Mesendoderm (in vitro differentiated cells): Measurements from ENCODE around the gene PNKP.

Source experiments
- DNase-seq: peaks from one replicate; pipeline ENCODE4 v3.0.0; 2013
- H2AK5ac ChIP-seq: 2 replicates; pipeline ENCODE4 v1.6.1; 2013; ENCODE audit warnings: low read length, inconsistent platforms
- H2BK120ac ChIP-seq: 2 replicates; pipeline ENCODE4 v1.6.1; 2013; ENCODE audit warnings: low read depth, mild to moderate bottlenecking, low read length, moderate library complexity, mixed read lengths
- H2BK15ac ChIP-seq: replicated peaks from 2 replicates; pipeline ENCODE4 v1.6.1; 2013; ENCODE audit warnings: low read depth, mild to moderate bottlenecking, moderate library complexity
- H2BK5ac ChIP-seq: 2 replicates; pipeline ENCODE4 v1.6.1; 2013; ENCODE audit warnings: low read length, inconsistent platforms
- H3K18ac ChIP-seq: 2 replicates; pipeline ENCODE4 v1.6.1; 2013; ENCODE audit warnings: mild to moderate bottlenecking, low read length, mixed read lengths
- H3K23ac ChIP-seq: one replicate; pipeline ENCODE4 v1.6.1; 2013; ENCODE audit warnings: low read length
- H3K27ac ChIP-seq: 2 replicates; pipeline ENCODE4 v1.5.1; 2013; ENCODE audit warnings: low read depth, mild to moderate bottlenecking, inconsistent platforms, low read length, moderate library complexity
- H3K27me3 ChIP-seq: 2 replicates; pipeline ENCODE4 v1.6.1; 2013; ENCODE audit warnings: low read length, control low read depth, mild to moderate bottlenecking, inconsistent platforms; ENCODE audit not compliant: insufficient read depth, poor library complexity
- H3K36me3 ChIP-seq: 2 replicates; pipeline ENCODE4 v1.6.1; 2013; ENCODE audit warnings: low read length, inconsistent platforms; ENCODE audit not compliant: control insufficient read depth, insufficient read depth
- H3K4ac ChIP-seq: one replicate; pipeline ENCODE4 v1.6.1; 2013; ENCODE audit warnings: low read depth, mild to moderate bottlenecking, low read length, moderate library complexity
- H3K4me1 ChIP-seq: 2 replicates; pipeline ENCODE4 v1.6.1; 2013; ENCODE audit warnings: low read depth, low read length, inconsistent platforms; ENCODE audit not compliant: control insufficient read depth
- H3K4me2 ChIP-seq: 2 replicates; pipeline ENCODE4 v1.6.1; 2013; ENCODE audit warnings: low read length
- H3K4me3 ChIP-seq: 2 replicates; pipeline ENCODE4 v1.5.1; 2013; ENCODE audit warnings: mild to moderate bottlenecking, low read length
- H3K56ac ChIP-seq: one replicate; pipeline ENCODE4 v1.6.1; 2013; ENCODE audit warnings: low read length
- H3K79me1 ChIP-seq: 2 replicates; pipeline ENCODE4 v1.6.1; 2013; ENCODE audit warnings: low read length, inconsistent platforms
- H3K79me2 ChIP-seq: 2 replicates; pipeline ENCODE4 v1.6.1; 2013; ENCODE audit warnings: mild to moderate bottlenecking, low read length; ENCODE audit not compliant: control insufficient read depth, insufficient read depth
- H3K9ac ChIP-seq: 2 replicates; pipeline ENCODE4 v1.6.1; 2013; ENCODE audit warnings: low read length, inconsistent platforms
- H4K5ac ChIP-seq: one replicate; pipeline ENCODE4 v1.6.1; 2013; ENCODE audit warnings: low read length
- H4K8ac ChIP-seq: one replicate; pipeline ENCODE4 v1.6.1; 2013; ENCODE audit warnings: low read depth, mild to moderate bottlenecking, control low read depth, low read length, moderate library complexity
- WGBS: extraction: QIAGEN DNeasy Blood & Tissue Kit; methylation state at CpG from one replicate; pipeline ENCODE4 v1.1.7; 2013; ENCODE audit warnings: low lambda C conversion rate, missing lambda C conversion rate; ENCODE audit not compliant: insufficient coverage; ENCODE audit errors: extremely low coverage; 5-methylcytosine and 5-hydroxymethylcytosine counted together

The PNKP gene

GRCh38 chr19:49848938-49849337, 18.4 kb downstream of the PNKP start:
- Histone ChIP-seq H3K56ac (no peak overlapping the region), H3K9ac (no peak overlapping the region), H3K4me3 (no peak overlapping the region), H3K4me2 (no peak overlapping the region), H2BK5ac (no peak overlapping the region), H3K4me1 (peaks cover 8% of the 10 kb centered on the region), H4K5ac (no peak overlapping the region), H3K79me1 (peaks cover 22% of the 10 kb centered on the region), H2BK120ac (no peak overlapping the region), H3K4ac (no peak overlapping the region), H3K18ac (no peak overlapping the region), H3K23ac (no peak overlapping the region), H4K8ac (no peak overlapping the region), H3K27me3 (no peaks in the 10 kb centered on the region), H3K79me2 (peaks cover 21% of the 10 kb centered on the region), H3K27ac (no peak overlapping the region), H2BK15ac (no peak overlapping the region), H2AK5ac (no peak overlapping the region), H3K36me3 (peaks cover 5% of the 10 kb centered on the region)
- no peak for DNase-seq
- no CpG with 5 or more reads among the region's 3 CpGs for WGBS

DNA sequence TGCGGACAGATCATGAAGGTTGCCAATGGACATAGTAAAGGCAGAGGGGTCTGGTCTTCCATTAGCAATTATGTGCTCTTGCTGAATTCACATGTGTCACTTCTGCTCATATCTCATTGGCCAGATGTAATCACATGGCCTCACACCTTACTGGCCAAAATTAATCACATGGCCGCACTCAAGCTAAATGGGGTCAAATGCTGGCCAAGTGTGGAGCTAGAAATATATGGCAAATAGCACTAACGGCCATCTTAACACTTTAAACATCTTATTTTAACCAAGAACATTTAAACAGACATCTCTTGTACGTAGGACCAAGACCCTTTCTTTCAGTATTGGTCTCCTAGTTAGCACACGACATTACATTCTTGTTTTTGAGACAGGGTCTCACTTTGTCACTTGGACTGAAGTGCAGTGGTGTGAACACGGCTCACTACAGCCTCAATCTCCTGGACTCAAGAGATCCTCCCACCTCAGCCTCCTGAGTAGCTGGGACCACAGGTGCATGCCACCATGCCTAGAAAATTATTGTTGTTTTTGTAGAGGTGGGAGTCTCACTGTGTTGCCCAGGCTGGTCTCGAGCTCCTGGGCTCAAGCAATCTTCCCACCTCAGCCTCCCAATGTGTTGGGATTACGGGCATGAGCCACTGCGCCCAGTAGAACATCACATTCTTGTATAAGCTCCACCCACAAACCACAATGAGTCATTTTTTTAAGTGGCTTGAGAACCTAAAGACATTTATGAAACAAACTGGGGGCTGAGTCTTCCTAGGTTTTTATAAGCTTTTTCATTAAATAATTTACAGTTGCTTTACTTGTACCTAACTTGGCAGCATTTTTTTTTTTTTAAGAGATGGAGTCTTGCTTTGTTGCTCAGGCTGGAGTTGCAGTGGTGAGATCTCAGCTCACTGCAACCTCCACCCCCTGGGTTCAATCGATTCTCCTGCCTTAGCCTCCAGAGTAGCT, 19.4 kb downstream of the PNKP start:
- no peak overlapping the region for H3K23ac ChIP-seq
- H2BK15ac ChIP-seq = no peak overlapping the region
- no peak overlapping the region for H2BK120ac ChIP-seq
- DNase-seq = no peak
- H3K4me3 ChIP-seq = no peak overlapping the region
- no CpG with 5 or more reads among the region's 10 CpGs for WGBS
- H3K79me1 ChIP-seq = peaks cover 17% of the 10 kb centered on the region
- no peaks in the 10 kb centered on the region for H3K27me3 ChIP-seq
- no peak overlapping the region for H3K4ac ChIP-seq
- no peak overlapping the region for H2AK5ac ChIP-seq
- no peak overlapping the region for H3K56ac ChIP-seq
- no peak overlapping the region for H3K18ac ChIP-seq
- H3K4me1 ChIP-seq = peaks cover 8% of the 10 kb centered on the region
- H3K79me2 ChIP-seq = peaks cover 13% of the 10 kb centered on the region
- no peak overlapping the region for H4K5ac ChIP-seq
- H3K4me2 ChIP-seq = no peak overlapping the region
- no peak overlapping the region for H3K27ac ChIP-seq
- no peak overlapping the region for H2BK5ac ChIP-seq
- no peak overlapping the region for H3K9ac ChIP-seq
- peaks cover 5% of the 10 kb centered on the region for H3K36me3 ChIP-seq
- no peak overlapping the region for H4K8ac ChIP-seq

DNA sequence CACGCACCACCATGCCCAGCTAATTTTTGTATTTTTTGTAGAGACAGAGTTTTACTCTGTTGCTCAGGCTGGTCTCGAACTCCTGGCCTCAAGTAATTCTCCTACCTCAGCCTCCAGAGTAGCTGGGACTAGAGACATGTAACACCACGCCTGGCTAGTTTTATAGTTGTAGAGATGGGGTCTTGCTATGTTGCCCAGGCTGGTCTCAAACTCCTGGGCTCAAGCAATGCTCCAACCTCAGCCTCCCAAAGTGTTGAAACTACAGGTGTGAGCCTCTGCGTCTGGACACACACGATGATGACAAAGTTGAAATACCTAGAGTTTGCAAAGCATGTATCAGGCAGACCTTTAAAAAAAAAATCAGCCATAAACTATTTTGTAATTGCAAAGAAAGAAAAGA, 21.0 kb downstream of the PNKP start:
- Histone ChIP-seq H3K56ac (no peak overlapping the region), H2BK120ac (no peak overlapping the region), H3K4ac (no peak overlapping the region), H3K79me2 (no peaks in the 10 kb centered on the region), H3K18ac (no peak overlapping the region), H3K4me1 (no peaks in the 10 kb centered on the region), H3K23ac (no peak overlapping the region), H3K9ac (no peak overlapping the region), H3K4me2 (no peak overlapping the region), H4K8ac (no peak overlapping the region), H3K79me1 (peaks cover 5% of the 10 kb centered on the region), H2BK15ac (no peak overlapping the region), H3K27me3 (no peaks in the 10 kb centered on the region), H3K4me3 (no peak overlapping the region), H3K27ac (no peak overlapping the region), H4K5ac (no peak overlapping the region), H3K36me3 (no peaks in the 10 kb centered on the region), H2BK5ac (no peak overlapping the region), H2AK5ac (no peak overlapping the region)
- WGBS = no CpG with 5 or more reads among the region's 5 CpGs
- DNase-seq = no peak

GRCh38 chr19:49845414-49845813, 22.0 kb downstream of the PNKP start:
- Histone ChIP-seq H3K79me1 (peaks cover 5% of the 10 kb centered on the region), H4K8ac (no peak overlapping the region), H2BK120ac (no peak overlapping the region), H4K5ac (no peak overlapping the region), H3K18ac (no peak overlapping the region), H2AK5ac (no peak overlapping the region), H3K27me3 (no peaks in the 10 kb centered on the region), H3K4ac (no peak overlapping the region), H2BK15ac (no peak overlapping the region), H3K79me2 (no peaks in the 10 kb centered on the region), H3K9ac (no peak overlapping the region), H3K56ac (no peak overlapping the region), H3K27ac (no peak overlapping the region), H3K36me3 (no peaks in the 10 kb centered on the region), H3K23ac (no peak overlapping the region), H3K4me2 (no peak overlapping the region), H3K4me3 (no peak overlapping the region), H2BK5ac (no peak overlapping the region), H3K4me1 (no peaks in the 10 kb centered on the region)
- DNase-seq = no peak
- no CpG with 5 or more reads among the region's 3 CpGs for WGBS

- Histone ChIP-seq H2BK15ac (no peak overlapping the region), H3K4ac (no peak overlapping the region), H3K18ac (no peak overlapping the region), H2AK5ac (no peak overlapping the region), H3K27ac (no peak overlapping the region), H3K79me1 (peaks cover 1% of the 10 kb centered on the region), H2BK5ac (no peak overlapping the region), H3K56ac (no peak overlapping the region), H3K4me3 (no peak overlapping the region), H4K8ac (no peak overlapping the region), H3K27me3 (no peaks in the 10 kb centered on the region), H4K5ac (no peak overlapping the region), H2BK120ac (no peak overlapping the region), H3K79me2 (no peaks in the 10 kb centered on the region), H3K4me2 (no peak overlapping the region), H3K36me3 (no peaks in the 10 kb centered on the region), H3K9ac (no peak overlapping the region), H3K4me1 (no peaks in the 10 kb centered on the region), H3K23ac (no peak overlapping the region)
- no CpG with 5 or more reads among the region's 18 CpGs for WGBS
- no peak for DNase-seq
These were observed 23.0 kb downstream of the PNKP start for GRCh38 chr19:49844138-49845095.
